ENCODE measurements around the gene ERG.

ERG gene

GRCh38 chr21:38506661-38507281 is 8.5 kb upstream of the ERG start:
- TF ChIP-seq SIN3A (IDR thresholded peaks at IDR 0.05; ENCODE audit: borderline replicate concordance, insufficient read depth, low read length), result no peak
- no peak for TF ChIP-seq POLR2AphosphoS5 (IDR thresholded peaks at IDR 0.05; ENCODE audit: low read depth, low read length)
- no peak for TF ChIP-seq REST (IDR thresholded peaks at IDR 0.05; ENCODE audit: insufficient read depth in 1 of 2, low read depth in 2 of 2, low read length in 2 of 2)

DNA sequence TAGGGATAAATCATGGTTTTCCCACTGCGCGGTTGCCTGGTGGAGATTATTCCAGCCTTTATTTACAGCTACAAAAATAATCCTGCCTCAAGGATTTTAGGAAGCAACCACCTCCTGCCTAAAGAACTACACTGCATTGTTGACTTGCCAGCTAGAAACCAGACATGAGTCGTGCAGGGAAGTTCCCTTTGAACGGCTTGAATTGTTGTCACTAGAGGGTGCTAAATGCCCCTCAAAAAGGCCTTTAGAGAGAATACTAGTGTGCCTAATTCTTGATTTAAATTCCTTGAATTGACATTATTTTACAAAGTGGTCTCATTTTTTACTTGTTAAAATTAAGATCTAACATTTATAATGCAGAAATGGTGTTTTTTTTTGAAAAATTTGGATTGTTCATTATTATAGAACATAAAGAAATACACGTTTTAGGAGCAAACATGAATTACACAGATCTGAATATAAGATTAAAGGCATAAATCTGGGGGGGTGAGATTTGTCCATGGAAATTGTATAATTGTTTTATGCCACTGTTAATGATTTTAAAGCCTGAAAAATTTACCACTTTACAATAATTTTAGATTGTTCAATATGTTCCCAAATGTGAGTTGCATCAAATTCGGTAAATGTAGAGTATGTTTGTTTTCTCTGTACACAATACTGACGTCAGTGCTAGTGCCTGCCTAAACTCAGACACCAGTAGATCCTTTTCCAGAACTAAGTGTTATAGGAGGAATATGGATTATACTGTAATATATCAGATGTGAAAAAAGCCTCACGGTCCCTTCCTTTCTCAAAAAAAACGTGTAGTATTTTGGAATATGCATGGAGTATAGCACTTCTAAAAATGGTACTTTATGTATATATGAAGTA is 7.6 kb upstream of the ERG start:
- TF ChIP-seq REST (IDR thresholded peaks at IDR 0.05; ENCODE audit: insufficient read depth in 1 of 2, low read depth in 2 of 2, low read length in 2 of 2) (no peak), SIN3A (IDR thresholded peaks at IDR 0.05; ENCODE audit: borderline replicate concordance, insufficient read depth, low read length) (no peak), POLR2AphosphoS5 (IDR thresholded peaks at IDR 0.05; ENCODE audit: low read depth, low read length) (no peak)

- no peak for TF ChIP-seq TAF1 (IDR thresholded peaks at IDR 0.05; ENCODE audit: borderline replicate concordance, insufficient read depth, low read length)
- TF ChIP-seq FOXP2 (optimal IDR thresholded peaks at IDR 0.05; ENCODE audit: borderline replicate concordance, extremely low read depth, extremely low read length, insufficient read depth), result no peak
- TF ChIP-seq POLR2AphosphoS5 (IDR thresholded peaks at IDR 0.05; ENCODE audit: low read depth, low read length), result no peak
- TF ChIP-seq REST (IDR thresholded peaks at IDR 0.05; ENCODE audit: insufficient read depth in 1 of 2, low read depth in 2 of 2, low read length in 2 of 2), result no peak
- TF ChIP-seq SIN3A (IDR thresholded peaks at IDR 0.05; ENCODE audit: borderline replicate concordance, insufficient read depth, low read length), result no peak
Observed at GRCh38 chr21:38504066-38504465, 5.8 kb upstream of the ERG start.

DNA sequence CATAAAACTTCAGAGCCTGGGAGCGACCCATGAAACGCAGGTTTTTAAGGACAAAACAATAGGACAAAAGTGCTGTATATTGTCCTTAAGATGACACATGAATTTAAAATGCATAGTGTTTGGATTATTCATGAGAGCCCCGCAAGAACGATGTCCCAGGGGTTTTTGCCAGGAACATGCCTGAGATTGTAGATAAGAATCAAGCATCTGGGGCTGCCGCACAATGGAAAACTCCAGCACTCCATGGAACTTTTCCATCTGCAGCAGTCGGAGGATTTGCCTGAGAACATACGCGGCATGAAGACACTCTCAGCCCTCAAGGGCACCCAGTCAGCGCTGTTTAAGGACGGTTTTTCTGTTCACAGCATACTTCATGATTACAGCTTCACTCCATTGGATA is 5.3 kb upstream of the ERG start:
- no peak for TF ChIP-seq SIN3A (IDR thresholded peaks at IDR 0.05; ENCODE audit: borderline replicate concordance, insufficient read depth, low read length)

GRCh38 chr21:38500073-38500472 is 1.8 kb upstream of the ERG start:
- TF ChIP-seq FOXP2 (optimal IDR thresholded peaks at IDR 0.05; ENCODE audit: borderline replicate concordance, extremely low read depth, extremely low read length, insufficient read depth), result no peak
- no peak for TF ChIP-seq SIN3A (IDR thresholded peaks at IDR 0.05; ENCODE audit: borderline replicate concordance, insufficient read depth, low read length)
- TF ChIP-seq POLR2AphosphoS5 (IDR thresholded peaks at IDR 0.05; ENCODE audit: low read depth, low read length), result no peak
- TF ChIP-seq REST (IDR thresholded peaks at IDR 0.05; ENCODE audit: insufficient read depth in 1 of 2, low read depth in 2 of 2, low read length in 2 of 2), result no peak
